Fibroblast of lung (primary cell): ENCODE results near the gene MREG.

ENCODE experiments used
- CTCF ChIP-seq, 2 donors: IDR thresholded peaks in 1 of 2; conservative IDR thresholded peaks in 1 of 2; 1 replicate in 1 of 2; 2 replicates in 1 of 2; pipeline ENCODE4 v1.5.1; 2011 to 2012; ENCODE audit warnings: low read length in 2 of 2, control low read depth in 1 of 2, inconsistent platforms in 1 of 2, low read depth in 1 of 2, mild to moderate bottlenecking in 1 of 2
- EZH2 ChIP-seq: IDR thresholded peaks from 2 replicates; pipeline ENCODE4 v1.5.1; 2012; ENCODE audit warnings: low read length, control low read depth, mild to moderate bottlenecking; ENCODE audit errors: missing control alignments

- TF ChIP-seq CTCF (conservative IDR thresholded peaks at IDR 0.05 in 1 of 2, IDR thresholded peaks at IDR 0.05 in 1 of 2; ENCODE audit: low read depth in 1 of 2, low read length in 2 of 2) (peak; percentile 65 to 94), EZH2 (no peak)
Measured at GRCh38 chr2:216034065-216034464, 20.7 kb upstream of the MREG start.
